Measurements from ENCODE around the gene TENT4B. TPM values are rescaled to one million over a fixed set of nuclear protein-coding genes. Genes with fewer than 3 reads are reported as not detected.
A peak's percentile ranks its signal among the peaks of the same experiment; 100 is the strongest.

Gene TENT4B
- total and polyA plus RNA-seq, 2 experiments from 2014 or later: 7.7 to 14.8 TPM

DNA sequence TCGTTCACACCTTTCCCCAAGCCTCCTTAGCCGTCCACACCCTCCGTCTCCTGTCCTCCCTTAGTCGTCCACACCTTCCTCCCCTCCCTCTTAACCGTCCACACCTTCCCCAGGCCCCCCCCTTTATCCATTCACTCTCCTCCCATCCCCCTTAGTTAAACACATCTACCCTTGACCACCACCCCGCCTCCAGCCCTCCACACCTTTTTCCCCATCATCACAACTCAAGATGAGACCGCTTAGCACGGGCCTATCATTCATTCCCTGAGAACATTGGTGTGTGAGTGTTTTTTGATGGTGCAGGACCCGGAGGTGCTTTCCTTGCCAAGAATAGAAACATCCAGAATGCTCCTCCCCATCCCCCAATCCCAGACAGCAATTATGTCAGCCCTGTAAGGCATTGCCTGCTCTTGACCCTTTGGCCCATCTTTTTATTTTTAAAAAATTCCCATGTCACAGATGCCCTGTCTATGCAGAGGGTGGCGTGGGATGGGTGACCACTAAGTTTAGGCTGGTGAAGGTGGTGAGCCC, 1.4 kb downstream of the TENT4B start:
- no peaks in the 10 kb centered on the region for H3K9me3 ChIP-seq (ENCODE audit: low read depth)
- 21% methylated on average over 5 of the region's 10 CpGs for WGBS (ENCODE audit: low lambda C conversion rate, missing lambda C conversion rate)
- H2AFZ ChIP-seq: no peak overlapping the region
- H4K20me1 ChIP-seq (ENCODE audit: insufficient read depth, poor library complexity, severe bottlenecking): peaks cover 53% of the 10 kb centered on the region
- H3K79me2 ChIP-seq: peaks cover 53% of the 10 kb centered on the region
- peak overlapping the region; percentile 98 for H3K4me2 ChIP-seq
- peak; percentile 43 for DNase-seq (ENCODE audit: low spot score)
- peak overlapping the region; percentile 92 for H3K4me3 ChIP-seq
- H3K27ac ChIP-seq: peak overlapping the region; percentile 79
- peaks cover 7% of the 10 kb centered on the region for H3K4me1 ChIP-seq (ENCODE audit: insufficient read depth)
- no peaks in the 10 kb centered on the region for H3K36me3 ChIP-seq (replicated peaks; ENCODE audit: insufficient read depth, low read depth)
- H3K9me2 ChIP-seq (replicated peaks; ENCODE audit: insufficient read depth): no peaks in the 10 kb centered on the region
- no peak for TF ChIP-seq EZH2phosphoT487 (IDR thresholded peaks at IDR 0.05; ENCODE audit: low read depth, severe bottlenecking, unreplicated experiment)
- TF ChIP-seq, protein P1, sequence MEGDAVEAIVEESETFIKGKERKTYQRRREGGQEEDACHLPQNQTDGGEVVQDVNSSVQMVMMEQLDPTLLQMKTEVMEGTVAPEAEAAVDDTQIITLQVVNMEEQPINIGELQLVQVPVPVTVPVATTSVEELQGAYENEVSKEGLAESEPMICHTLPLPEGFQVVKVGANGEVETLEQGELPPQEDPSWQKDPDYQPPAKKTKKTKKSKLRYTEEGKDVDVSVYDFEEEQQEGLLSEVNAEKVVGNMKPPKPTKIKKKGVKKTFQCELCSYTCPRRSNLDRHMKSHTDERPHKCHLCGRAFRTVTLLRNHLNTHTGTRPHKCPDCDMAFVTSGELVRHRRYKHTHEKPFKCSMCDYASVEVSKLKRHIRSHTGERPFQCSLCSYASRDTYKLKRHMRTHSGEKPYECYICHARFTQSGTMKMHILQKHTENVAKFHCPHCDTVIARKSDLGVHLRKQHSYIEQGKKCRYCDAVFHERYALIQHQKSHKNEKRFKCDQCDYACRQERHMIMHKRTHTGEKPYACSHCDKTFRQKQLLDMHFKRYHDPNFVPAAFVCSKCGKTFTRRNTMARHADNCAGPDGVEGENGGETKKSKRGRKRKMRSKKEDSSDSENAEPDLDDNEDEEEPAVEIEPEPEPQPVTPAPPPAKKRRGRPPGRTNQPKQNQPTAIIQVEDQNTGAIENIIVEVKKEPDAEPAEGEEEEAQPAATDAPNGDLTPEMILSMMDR (IDR thresholded peaks at IDR 0.05; ENCODE audit: poor library complexity): no peak
- TF ChIP-seq EZH2 (IDR thresholded peaks at IDR 0.05; ENCODE audit: borderline replicate concordance): no peak
- H3K27me3 ChIP-seq: no peaks in the 10 kb centered on the region

DNA sequence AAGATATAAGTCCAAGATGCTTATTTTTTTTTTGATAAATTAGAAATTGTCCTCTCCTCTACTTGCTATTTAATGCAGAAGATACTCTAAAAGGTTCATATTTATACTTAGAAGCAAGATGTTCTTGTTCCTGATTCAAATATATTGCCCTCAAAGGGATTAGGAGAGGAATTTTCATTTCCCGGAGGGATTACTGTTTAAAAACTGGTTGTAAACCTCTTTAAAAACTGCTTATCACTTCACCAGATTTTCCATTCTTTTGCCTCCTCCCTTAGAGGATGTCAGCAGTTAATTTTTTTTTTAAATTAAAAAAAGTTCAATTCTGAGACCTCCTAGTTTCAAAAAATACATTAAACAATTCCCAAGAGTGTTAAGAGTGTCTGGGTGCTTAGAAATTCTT, 2.8 kb downstream of the TENT4B start:
- Histone ChIP-seq H3K79me2 (peaks cover 68% of the 10 kb centered on the region), H3K27ac (peak overlapping the region; percentile 79)
- 21% methylated on average over 1 of the region's 1 CpG for WGBS (ENCODE audit: low lambda C conversion rate, missing lambda C conversion rate)

DNA sequence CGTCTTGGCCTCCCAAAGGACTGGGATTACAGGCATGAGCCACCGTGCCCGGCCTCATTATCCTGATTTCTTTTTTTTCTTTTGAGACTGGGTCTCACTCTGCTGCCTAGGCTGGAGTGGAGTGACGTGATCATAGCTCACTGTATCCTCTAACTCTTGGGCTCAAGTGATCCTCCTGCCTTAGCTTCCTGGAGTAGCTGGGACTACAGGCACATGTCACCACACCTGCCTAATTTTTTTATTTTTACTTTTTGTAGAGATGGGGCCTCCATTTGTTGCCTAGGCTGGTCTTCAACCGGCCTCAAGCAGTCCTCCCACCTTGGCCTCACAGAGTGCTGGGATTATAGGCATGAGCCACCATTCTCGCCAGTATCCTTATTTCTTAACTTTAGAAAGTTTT, 3.5 kb downstream of the TENT4B start:
- H3K9me2 ChIP-seq (replicated peaks; ENCODE audit: insufficient read depth): no peaks in the 10 kb centered on the region
- 96% methylated on average over 6 of the region's 6 CpGs for WGBS (ENCODE audit: low lambda C conversion rate, missing lambda C conversion rate)
- H3K27me3 ChIP-seq: no peaks in the 10 kb centered on the region
- no peak overlapping the region for H3K4me3 ChIP-seq
- H4K20me1 ChIP-seq (ENCODE audit: insufficient read depth, poor library complexity, severe bottlenecking): peaks cover 58% of the 10 kb centered on the region
- TF ChIP-seq EZH2 (IDR thresholded peaks at IDR 0.05; ENCODE audit: borderline replicate concordance) (no peak), EZH2phosphoT487 (IDR thresholded peaks at IDR 0.05; ENCODE audit: low read depth, severe bottlenecking, unreplicated experiment) (no peak)
- TF ChIP-seq, protein P1 (IDR thresholded peaks at IDR 0.05; ENCODE audit: poor library complexity): no peak
- no peaks in the 10 kb centered on the region for H3K36me3 ChIP-seq (replicated peaks; ENCODE audit: insufficient read depth, low read depth)
- no peak for DNase-seq (ENCODE audit: low spot score)
- peak overlapping the region; percentile 98 for H3K4me2 ChIP-seq
- peaks cover 74% of the 10 kb centered on the region for H3K79me2 ChIP-seq
- H2AFZ ChIP-seq: no peak overlapping the region
- H3K4me1 ChIP-seq (ENCODE audit: insufficient read depth): peaks cover 7% of the 10 kb centered on the region
- H3K27ac ChIP-seq: peak overlapping the region; percentile 79
- H3K9me3 ChIP-seq (ENCODE audit: low read depth): no peaks in the 10 kb centered on the region

More for the DNA sequence above, 2.8 kb downstream of the TENT4B start:
- H3K9me2 ChIP-seq (replicated peaks; ENCODE audit: insufficient read depth): no peaks in the 10 kb centered on the region
- H3K4me1 ChIP-seq (ENCODE audit: insufficient read depth): peaks cover 7% of the 10 kb centered on the region
- H2AFZ ChIP-seq: no peak overlapping the region
- H4K20me1 ChIP-seq (ENCODE audit: insufficient read depth, poor library complexity, severe bottlenecking): peaks cover 58% of the 10 kb centered on the region
- peak overlapping the region; percentile 98 for H3K4me2 ChIP-seq
- TF ChIP-seq, protein P1 (IDR thresholded peaks at IDR 0.05; ENCODE audit: poor library complexity): no peak
- TF ChIP-seq EZH2phosphoT487 (IDR thresholded peaks at IDR 0.05; ENCODE audit: low read depth, severe bottlenecking, unreplicated experiment) (no peak), EZH2 (IDR thresholded peaks at IDR 0.05; ENCODE audit: borderline replicate concordance) (no peak)
- H3K9me3 ChIP-seq (ENCODE audit: low read depth): no peaks in the 10 kb centered on the region
- DNase-seq (ENCODE audit: low spot score): no peak
- H3K36me3 ChIP-seq (replicated peaks; ENCODE audit: insufficient read depth, low read depth): no peaks in the 10 kb centered on the region
- H3K4me3 ChIP-seq: no peak overlapping the region
- no peaks in the 10 kb centered on the region for H3K27me3 ChIP-seq

Measured in hepatocyte (in vitro differentiated cells).